Stimulated activated CD4-positive, alpha-beta T cell treated with anti-CD3 and anti-CD28 coated beads, Interleukin-2, amount 100 ng/mL, for 24 hours (primary cell): ENCODE measurements around the gene KCNB1.

Experiments used
- DNase-seq, 2 donors: peaks; one replicate each; pipeline ENCODE4 v3.0.0-alpha.2; 2020

The KCNB1 gene

DNA sequence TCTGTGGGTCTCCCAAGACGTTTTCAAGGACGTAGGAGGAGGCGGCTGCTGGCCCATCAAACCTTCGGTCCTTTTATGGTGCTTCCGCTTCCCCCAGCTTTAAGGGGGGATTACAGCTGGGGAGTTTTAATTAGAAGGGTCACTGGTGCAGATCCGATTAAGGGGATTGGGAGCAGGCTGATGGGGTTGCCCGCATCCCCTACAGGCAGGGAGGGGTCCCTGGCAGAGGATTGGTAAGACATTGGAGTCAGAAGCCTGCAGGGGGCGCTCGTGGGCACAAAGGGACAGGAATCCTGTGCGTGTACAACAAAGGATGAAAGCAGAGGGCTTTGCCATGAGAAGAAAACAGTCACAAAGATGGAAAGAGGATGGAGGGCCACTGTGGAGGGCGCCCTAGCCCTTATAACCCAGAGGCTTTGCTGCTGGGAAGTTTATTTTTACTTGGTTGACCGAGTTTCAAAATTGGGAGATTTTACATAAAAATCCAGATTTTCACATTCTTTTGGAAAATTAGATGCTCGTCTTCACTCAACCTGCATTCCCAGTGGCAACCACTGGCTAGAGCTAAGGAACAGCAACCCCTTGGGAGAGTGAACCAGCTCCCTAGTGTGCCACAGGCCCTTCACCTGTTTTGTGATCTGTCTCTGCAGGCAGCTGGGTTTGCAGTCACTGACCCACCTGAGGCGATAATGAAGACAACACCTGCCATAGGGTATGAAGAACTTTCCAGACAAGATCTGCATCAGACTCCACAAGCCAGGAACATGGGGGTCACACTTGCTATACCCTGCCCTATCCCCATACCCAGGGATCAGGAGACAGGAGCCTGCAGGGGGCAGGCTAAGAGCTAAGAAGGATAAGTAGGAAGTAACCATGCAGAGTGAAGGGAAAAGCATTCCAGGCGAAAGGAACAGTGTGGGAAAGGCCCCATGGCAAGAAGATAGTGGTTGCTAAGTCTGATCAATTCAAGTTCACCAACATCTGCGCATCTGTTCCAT is 97.7 kb downstream of the KCNB1 start:
- DNase-seq, result peak; percentile 69 to 84

DNA sequence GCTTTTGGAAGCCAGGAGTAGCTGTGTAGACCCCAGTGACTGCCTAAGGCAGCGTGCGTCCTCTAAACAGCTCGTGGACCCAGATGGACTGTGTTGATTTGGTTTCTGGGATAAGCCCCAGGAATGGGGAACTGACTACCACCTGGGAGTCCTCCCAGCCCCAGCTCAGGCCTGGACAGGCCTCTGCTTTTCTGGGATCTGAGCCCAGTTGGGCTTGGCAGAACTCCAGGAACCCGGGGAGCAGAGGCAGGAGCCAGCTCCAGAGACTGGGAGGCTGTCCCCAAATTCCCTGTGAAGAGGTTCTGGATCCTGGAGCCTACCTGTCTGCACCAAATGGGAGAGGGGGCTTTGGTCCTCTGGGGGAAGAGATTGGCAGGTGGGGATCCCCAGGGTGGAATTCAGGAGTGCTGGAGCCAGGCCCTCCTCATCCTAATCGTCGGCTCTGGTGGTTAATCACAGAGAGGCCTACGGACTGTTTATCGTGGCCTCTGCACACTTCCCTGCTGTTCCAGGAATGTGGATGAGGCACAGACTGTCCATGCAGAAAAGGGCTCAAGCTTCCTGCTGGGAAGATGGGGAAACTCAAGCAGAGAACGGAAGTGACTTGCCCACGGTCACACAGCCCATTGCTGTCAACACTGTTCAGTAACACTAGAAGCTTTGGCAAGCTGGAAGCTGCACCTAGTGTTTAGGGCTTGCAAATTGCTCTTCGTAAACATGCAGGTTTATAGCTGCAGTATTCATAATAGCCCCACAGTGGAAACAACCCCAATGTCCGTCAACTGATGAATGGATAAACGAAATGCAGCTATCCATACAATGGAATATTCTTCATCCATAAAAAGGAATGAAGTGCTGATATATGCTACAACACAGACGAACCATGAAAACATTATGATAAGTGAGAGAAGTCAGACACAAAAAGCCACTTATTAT is 100.6 kb downstream of the KCNB1 start:
- no peak for DNase-seq

DNA sequence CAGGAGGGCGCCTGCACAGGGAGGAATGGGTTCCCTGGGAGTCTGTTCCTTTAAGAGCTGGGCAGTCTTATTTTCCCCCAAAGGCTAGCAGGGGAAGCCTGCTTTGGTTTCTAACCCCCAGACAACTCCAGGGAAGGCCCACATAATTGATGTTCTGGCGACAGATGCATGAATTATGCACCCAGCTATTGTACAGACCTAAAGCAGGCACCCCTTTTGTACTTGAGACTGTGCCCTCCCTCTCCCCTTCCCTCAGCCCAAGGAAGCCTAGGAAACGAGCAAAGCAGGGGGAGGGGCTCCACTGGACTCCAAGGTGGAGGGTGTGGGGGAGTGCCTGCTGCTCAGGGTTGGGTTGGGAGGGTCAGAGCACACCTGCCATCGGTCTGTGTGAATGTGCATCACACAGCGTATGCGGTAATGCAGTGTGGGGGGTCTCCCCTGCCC is 102.1 kb downstream of the KCNB1 start:
- no peak for DNase-seq

DNA sequence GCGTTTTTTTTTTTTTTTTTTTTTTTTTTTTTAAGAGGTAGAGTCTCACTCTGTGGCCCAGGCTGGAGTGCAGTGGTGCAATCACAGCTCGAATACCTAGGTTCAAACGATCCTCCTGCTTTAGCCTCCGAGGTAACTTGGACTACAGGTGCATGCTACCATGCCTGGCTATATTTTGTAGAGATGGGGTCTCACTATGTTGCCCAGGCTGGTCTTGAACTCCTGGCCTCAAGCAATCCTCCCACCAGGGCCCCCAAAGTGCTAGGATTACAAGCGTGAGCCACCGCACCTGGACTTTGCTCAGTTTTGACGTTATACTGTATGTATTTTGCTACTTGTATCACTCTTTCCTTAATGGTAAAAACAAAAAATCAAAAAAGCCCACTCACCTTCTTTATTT is 103.1 kb downstream of the KCNB1 start:
- no peak for DNase-seq

DNA sequence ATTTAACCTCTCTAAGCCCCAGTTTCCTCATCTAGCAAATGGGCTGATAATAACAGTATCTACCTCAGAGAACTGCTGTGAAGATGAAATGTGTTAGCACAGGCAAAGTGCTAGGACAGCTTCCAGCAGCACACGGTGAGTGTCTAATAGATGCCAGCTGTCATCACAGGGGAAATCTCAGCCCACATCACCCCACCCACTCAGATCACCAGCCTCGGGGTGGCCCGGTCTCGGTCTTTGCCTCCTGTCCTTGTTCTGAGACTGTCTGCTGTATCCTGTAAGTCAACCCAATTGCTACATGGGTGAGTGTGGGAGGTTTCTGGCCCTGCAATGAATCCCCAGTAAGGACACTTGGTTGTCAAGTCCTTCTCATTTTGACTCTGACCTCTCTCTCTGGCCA is 105.1 kb downstream of the KCNB1 start:
- DNase-seq, result no peak

DNA sequence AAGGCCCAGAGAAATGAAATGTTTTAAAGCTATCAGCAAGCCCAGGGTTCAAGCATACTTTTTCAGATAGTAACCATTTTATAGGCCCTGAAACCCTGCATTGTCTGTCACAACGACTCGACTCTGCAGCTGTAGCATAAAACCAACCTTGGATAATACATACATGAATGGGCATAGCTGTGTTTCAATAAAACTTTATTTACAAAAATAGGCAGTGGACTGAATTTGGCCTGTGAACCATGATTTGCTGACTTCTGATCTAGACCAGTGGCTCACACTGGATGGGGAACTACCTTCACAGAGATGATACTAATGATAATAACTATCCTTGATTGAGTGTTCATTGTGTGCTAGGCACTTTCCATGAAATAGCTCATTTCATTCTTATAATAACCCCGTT is 107.3 kb downstream of the KCNB1 start:
- DNase-seq, result no peak

DNA sequence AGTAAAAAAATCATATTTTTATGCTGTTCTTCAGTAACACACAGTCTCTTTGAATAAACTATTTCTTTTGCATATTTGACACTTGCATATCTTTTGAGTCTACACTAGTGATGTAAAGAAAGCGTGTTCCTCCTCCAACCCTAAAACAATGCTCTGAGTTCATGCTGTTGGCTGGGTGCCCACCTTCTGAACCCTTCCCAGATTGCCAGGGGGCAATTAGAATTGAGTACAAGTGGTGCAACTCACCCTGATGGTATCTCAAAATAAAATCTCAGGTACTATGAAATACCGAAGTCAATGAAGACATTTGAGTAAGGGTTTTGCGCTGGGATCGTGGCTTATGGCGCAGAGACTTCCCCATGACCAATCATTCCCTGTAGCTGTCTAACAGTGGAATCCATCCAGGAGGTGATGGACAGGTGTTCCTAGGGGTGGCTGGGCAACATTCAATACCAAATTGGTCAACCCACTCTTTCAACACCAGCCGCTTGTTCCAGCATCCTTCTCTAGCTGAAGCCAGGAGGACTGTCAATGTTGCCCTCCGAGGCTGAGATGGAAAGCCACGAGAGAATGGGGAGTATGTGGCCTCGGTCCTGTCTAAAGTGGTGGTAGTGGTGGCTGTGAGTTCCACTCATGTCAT is 110.3 kb downstream of the KCNB1 start:
- DNase-seq, result no peak

DNA sequence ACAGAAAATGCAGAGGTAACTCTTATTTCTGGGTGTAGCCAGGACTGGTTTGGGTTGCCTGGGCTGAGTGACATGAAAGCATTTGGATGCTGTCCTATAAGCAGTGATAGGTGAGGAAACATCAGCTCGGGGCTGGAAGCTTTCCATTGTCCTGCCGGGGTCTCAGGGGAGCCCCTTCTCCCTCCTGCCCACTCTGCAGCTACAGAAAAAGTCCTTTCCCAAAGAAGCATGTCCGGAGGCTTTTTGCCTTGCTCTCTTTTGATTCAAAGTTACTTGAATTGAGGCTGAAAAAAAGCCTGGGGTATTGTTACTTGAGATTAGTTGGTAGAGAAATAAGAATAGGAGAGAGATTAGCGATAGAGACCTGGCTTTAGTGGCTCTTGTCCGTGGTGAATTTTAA is 113.9 kb downstream of the KCNB1 start:
- DNase-seq, result no peak

DNA sequence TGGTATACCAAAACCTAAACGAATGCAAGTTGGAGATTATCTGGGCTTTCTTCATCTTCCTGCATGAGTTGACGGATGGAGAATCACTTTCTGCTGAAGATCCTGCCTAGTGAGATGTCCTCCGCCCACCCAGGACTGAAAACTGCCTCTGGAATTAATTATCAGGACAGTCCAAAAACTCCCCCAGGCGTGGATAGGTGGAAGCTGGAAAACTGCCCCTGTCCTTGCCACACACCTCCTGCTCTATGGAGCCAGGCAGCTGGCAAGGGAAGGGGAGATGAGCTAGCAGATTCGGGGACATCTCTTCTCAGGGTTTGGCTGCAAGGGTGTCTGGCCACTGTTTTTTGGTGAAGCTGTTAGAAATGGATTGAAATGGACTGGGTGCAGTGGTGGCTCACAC is 115.4 kb downstream of the KCNB1 start:
- DNase-seq, result no peak

DNA sequence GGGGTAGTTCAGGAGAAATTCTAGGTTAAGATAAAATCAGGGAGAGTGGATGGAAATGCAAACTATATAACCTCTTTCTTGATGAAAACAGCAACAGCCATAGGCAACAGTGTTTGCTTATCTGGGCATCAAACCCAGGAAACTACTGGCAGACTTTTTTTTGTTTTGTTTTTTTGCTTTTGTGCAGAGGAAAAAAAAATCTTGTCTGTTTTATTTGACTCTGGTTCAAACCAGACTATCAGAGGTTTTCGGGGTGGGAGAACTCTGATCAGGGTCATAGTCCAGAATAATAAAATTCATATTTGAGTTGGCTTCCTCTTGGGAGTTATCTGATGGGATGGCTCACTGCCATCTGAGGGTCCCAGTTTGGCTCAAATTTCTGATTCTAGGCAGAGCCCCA is 115.8 kb downstream of the KCNB1 start:
- no peak for DNase-seq

DNA sequence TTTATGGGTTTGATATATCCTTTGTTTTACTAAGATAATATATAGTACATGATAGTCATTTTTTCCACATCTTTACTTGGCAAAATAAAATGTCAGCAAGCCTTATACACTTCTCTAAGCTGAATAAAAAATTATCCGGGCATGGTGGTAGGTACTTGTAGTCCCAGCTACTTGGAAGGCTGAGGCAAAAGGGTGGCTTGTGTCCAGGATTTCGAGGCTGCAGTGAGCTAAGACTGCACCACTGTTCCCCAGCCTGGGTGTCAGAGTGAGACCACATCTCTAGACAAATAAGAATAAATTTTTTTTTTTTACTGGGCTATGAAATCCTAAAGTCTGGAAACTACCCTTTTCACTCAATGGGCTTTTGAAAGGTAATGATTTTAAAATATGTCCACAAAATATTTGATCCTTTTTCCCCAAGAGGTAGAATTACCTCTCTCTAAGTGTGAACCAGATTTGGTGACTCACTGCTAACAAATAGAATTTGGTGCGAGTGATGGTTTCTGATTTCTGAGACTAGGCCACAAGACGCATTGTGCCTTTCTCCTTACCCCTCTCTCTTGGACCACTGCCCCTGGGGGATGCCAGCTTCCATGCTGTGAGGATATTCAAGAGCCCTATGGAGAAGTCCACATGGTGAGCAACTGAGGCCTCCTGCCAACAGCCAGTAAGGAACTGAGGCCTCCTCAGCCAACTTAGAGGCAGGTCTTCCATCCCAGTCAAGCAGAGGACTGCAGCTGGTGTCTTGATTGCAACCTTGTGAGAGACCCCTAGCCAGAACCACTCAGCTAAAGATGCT is 120.4 kb downstream of the KCNB1 start:
- DNase-seq, result no peak

DNA sequence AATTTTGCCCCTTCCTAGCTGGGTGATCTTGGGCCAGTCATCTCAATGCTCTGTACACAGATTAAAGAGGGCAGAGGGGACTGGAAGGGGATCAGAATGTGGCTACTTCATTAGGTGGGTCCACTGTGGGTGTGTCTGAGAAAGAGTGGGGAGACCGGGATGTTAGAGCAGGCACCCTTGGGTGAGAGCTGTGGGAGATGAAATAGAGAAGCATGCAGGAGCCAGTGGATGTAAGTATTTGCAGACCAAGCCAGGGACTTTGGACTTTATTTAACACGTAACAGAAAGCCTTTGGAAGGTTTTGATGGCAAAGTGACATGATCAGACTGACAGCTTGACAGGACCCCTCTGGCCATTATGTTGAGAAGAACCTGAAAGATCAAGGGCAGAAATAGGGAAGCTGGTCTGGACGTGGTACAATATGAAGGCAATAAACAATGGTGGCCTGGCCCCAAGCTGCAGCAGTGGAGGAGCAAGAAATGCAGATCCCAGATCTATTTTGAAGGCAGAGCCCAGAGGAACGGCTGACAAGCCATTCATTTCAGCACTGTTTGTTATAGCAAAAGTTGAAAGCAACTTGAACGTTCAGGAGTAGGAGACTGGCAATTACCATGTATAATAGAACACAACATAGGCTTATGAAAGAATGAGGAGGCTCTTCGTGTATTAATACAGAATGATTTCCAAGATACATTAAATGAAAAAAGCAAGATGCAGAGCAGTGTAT is 122.1 kb downstream of the KCNB1 start:
- no peak for DNase-seq

DNA sequence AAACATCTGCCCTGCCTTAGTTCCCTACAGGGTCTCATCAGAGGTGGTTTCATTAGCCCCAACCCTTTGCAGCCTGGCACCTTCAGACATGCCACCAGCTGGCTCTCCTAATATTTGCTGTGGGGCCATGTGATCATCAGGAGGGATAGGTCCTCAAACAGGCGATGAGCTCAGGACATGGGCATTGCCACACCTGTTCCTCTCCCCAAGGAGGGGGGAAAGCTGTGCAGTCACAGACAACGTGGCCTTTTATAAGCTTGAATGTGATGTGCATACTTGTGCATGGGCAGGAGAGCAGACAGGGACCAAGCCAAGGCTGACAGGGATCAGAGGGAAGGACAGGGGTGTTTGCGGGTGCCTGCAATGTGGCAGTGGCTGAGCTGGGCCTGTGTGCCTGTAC is 125.8 kb downstream of the KCNB1 start:
- DNase-seq, result no peak

DNA sequence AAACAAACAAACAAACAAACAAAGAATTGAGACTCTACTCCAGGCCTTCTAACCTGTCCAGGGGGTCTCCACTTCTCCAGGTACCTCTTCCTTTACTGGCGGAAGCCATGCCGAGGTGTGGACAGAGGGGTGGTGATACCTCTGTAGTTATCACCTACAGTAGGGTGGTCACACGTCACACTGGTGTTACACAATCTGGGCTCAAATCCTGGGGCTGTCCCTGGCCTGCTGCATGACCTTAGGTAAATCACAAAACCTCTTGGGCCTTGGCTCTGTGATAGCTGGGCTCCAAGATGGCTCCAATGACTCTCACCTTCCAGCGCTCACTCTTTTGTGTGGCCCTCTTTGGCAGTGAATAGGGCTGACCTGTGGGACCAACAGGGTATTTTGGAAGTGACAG is 127.8 kb downstream of the KCNB1 start:
- DNase-seq, result no peak

DNA sequence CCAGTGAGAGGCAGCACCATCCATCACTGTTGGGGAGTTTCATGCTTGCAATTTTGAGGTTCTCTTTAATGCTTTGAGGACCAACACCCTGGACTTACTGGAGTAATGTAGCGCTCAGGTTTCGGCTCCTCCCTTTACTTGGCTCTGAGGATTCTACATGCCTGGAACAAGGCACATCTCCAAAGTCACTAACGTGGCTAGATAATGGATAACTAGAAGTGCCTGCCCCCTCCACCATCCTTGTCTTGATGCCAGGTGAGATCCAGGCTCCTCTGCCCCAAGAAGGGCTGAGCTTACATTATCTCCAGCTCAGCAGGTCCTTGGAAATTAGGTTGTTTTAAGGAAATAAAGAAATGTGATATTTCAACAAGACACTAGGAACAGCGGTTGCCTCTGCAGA is 129.1 kb downstream of the KCNB1 start:
- no peak for DNase-seq

DNA sequence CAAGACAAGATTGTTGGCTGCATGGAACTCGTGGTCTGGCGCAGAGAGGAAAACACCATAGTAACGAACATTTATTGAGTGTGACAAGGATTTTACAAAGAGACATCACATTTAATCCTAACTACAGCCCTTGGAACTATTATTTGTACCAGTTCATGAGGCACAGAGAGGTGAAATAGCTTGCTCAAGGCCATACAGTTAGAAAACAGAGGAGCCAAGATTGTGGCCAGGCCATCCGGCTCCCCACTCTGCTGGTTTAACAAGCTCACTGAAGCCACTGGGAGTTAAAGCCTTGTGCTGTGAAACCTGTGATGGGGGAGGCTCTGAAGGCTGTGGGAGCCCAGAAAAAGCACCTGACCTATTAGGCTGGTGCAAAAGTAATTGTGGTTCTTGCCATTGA is 129.7 kb downstream of the KCNB1 start:
- no peak for DNase-seq

DNA sequence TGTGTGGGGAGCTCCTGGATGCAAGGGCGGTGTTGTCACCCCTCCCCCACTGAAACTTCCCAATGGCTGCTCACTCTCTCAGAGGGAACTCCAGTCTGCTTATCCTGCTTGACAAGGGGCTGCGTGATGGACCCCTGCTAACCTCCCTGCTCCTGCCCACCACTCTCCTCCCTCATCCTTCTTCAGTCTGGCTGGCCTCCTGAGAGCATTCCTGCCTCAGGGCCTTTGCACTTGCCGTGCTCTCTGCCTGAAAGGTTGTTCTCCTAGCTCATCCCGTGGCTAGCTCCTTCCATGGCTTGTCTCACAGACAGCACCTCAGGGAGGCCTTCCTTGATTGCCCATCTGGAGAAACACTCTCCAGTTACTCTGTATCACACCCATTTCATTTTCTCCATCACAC is 130.7 kb downstream of the KCNB1 start:
- no peak for DNase-seq

DNA sequence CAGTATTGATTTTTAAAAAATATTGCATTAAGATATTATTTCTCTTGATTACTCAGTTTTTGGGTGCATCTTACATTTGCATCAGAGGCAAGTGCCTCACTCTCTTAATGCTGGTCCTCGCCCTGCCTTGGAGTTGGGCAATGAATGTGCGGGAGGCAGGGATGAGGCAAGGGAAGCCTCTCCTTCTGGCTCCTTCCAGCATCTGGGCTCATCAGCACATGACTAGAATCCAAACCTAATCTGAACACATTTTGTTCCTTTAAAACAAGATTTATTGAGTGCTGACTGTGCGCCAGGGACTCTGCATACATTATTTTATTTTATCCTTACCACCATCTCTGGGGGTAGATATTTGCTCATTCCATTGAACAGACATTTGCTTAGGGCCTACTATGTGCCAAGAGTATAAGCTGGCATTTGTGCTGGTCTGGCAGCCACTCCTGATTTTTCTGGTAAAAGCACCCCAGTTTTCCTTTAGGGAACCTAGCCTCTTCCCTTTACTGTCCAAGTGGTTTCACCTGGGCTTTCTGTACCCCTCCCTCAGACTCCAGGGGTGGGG is 132.7 kb downstream of the KCNB1 start:
- no peak for DNase-seq

DNA sequence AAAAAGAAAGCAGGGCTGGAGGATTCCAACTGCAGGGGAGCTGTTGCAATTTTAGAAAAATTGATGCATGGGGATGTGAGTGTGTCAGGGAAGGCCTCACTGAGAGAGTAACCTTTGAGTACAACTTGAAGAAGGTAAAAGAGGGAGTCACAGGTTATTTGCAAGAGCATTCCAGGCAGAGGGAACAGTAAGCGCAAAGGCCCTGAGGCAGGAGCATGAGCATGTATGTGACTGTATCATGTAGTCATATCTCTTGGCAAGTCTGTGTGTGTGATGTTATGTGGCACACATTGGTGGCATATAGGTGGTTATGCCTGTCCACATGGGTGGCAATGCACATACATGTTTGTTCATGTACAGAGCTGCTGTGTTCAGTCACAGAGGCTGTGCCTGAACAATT is 133.4 kb downstream of the KCNB1 start:
- no peak for DNase-seq

DNA sequence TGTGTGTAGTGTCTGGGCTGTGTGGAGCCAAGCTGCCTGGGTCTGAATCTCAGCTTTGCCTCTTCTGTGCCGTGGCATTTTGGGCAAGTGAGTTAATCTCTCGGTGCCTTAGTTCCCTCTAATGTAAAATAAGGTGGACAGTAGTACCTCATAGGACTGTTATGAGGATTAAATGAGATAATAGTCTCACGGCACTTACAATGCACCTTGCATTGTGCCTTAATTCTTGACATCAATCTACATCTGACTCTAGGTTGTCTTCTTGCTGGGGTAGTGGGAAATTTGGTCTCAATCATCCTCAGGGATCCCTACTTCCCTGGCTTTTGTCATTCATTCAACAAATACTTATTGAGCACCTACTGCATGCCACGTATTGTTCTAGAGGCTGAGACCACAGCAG is 133.9 kb downstream of the KCNB1 start:
- no peak for DNase-seq

DNA sequence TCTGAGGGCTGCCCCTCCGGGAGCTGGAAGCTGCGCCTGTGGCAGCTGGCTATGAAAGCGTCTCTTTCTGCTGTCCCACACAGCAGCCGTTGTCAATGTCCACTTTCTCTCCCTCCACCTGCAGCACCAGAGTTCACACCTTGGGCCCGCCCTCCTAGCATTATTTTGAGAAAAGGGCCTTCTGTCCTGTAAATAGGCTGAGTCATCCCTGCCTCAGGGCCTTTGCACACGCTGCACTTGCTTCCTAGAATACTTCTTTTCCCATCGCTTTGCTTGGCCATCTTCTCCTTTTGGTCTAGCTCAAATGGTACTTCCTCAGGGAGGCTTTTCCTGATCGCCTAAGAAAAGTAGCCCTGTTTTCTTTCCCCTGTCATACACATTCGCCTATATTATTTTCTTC is 135.3 kb downstream of the KCNB1 start:
- DNase-seq, result no peak
